HUDEP-2 (cell line): Measurements from ENCODE around the gene AGAP1.

Source experiments
- DNase-seq, 76 experiments: peaks; one replicate each; lab custom pipeline; 2025; ENCODE audit not compliant: unreplicated experiment in 76 of 76; lab: John Stamatoyannopoulos, UW

Gene AGAP1

DNA sequence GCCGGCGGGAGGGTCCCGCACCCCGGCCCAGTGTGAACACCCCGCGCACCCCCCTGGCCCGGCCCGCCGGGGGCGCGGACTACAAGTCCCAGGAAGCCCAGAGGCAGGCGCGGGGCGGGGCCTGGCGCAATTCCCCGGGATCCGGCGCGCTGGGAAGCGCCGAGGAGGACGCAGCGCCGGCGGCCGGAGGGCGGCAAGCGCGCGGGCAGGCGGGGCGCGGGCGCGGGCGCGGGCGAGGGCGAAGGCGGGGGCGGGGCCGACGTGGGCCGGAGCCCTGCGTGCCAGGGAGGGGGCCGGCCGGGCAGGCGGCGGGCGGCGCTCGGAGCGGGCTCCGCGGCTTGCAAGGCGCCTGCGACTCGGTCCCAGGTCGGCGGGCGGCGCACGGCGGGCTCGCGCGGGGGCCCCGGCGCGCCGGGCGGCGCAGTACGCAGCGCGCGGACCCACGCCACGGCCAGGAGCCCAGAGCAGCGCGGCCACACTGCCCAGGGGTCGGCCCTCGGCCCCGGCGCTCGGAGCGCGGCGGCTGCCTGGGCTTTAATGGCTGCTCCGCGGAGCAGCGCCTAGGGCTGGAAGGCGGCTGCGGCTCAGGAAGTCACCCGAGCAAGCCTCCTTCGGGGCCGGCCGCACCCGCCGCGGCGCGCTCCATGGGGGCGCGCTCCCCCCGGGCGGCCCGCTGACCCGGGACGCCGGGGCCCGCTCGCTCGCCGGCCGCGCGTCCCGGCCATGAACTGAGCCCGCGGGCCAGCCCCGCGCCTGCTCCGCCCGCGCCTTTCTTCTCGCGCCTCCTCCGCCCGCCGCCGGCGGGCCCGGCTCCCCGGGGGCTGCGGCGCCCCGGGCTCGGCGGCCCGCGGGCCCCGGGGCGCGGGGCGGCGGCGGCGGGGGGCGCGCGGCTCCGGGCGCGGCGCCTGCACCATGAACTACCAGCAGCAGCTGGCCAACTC lies at the start of gene AGAP1:
AGAP1 (plus strand) TSS at position 269 of the 941 bp plus-strand sequence.
- peak in 70 of 76 experiments; percentile 18 to 85 (median 61) for DNase-seq

DNA sequence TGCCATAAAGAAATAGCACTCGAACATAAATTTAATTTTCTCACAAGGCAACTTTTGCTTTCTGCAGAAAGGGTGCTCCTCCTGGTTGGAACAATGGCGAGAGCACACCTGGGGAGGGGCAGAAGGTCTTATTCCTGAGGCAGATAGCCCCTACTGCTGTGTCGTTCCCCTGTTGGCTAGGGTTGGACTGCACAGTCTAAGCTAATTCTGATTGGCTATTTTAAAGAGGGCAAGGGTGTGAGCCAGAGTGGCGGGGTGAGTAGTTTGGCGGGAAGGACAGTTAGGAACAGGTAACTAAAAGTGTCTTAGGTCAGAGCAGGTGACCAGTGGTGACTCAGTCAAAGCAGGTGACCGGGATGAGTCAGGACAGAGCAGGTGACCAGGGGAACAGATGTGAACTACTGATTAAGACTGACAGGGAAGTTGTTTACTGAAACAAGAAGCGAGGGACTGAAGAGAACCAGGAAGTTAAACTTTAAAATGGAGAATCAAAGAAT lies 49.7 kb upstream of the AGAP1 start:
- peak in 2 of 76 experiments; percentile 22 to 33 for DNase-seq

DNA sequence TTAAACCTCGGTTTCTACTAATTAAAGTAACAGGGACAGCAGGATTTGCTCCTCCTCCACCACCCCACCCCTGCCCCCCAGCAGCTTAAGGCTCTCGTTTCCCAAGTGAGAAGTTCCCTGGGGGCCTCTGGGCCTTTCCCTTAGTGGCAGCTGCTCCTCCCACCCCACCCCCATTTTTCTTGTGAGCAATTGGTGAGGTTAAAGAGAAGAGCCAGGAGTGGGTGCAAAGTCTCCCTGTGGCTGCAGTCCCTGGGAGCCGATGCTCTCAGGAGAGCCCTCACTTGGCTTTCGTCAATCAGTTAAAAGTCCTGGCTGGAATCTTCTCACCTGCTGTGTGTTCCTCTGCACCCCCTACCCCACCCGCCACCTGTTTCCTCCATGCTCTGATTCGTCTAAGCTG lies 48.7 kb upstream of the AGAP1 start:
- DNase-seq, result no peak

DNA sequence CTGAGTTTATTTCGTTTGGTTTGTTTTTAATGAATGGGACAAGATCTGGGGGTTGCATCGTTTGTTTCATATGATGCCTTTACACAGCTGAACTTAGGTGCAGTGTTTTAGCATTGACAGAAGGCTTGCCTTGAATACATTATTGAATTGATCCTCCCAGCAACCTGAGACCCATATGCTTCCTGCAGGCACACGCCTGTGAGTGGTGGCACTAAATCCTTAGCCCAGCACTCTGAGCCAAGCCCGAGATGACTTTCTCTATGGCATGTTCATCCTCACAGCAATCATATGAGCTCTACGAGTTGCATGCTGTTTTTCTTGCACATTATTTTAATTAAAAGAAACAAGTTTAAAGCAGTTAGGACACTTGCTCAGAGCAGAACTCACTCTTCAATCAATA lies 47.8 kb upstream of the AGAP1 start:
- DNase-seq, result no peak

DNA sequence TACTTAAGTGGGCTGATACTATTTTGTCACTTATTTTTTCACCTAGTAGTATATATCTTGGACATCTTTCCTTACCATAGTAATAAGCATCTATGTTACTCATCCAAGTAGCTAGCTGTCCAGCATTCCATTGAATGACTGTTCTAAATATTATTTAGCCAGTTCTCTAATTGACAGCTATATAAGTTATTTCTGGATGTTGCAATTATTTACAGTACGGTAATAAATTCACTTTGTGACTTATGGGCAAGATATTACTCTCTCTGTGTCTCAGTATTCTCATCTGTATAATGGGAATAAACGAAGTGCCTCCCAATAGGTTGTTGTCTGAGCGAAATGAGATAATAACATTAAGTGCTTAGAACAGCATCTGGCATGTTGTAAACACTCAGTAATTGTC lies 46.6 kb upstream of the AGAP1 start:
- DNase-seq, result no peak

DNA sequence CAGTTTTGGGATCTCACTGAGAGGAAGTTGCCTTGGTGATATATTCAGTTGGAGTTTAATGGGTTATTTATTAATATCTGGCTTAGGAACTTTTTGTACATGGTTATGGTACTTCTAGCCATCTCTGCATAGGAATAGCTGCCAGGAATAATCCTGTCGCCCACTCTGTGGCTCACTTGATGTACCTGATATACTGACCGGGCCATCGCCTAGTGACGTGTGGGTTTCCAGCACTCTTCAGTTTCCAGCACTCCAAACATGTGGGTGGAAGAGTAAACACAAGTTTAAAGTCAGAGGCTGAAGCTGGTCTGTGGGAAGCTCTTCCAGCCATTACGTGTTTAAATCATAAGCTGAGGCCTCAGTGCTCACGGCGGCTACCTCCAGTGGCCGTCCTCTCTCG lies 44.3 kb upstream of the AGAP1 start:
- no peak for DNase-seq

DNA sequence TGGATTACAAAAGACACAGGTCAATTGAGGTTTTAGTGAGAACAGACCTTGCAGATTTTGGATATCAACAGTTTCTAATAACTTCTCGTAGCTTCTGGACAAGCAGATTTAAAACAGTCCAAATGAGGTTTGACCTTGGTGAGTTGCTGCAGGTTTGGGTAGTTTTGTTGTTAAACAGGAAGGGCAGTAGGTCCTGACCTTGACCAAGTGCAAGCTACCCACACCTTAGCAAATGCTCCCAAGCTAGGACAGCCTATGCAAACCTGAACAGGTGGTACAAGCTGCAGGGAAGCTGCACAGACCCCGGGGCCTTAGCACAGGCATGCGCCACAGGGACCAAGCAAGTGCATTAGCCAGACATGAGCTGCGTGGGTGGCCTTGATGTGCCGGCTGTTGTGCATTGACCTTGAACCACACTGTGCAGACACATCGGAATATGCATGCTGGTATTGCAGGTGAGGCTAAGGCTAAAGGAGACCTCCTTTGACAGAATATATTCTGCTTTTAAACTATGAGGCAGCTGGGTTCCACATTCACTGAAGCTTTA lies 40.2 kb upstream of the AGAP1 start:
- no peak for DNase-seq

DNA sequence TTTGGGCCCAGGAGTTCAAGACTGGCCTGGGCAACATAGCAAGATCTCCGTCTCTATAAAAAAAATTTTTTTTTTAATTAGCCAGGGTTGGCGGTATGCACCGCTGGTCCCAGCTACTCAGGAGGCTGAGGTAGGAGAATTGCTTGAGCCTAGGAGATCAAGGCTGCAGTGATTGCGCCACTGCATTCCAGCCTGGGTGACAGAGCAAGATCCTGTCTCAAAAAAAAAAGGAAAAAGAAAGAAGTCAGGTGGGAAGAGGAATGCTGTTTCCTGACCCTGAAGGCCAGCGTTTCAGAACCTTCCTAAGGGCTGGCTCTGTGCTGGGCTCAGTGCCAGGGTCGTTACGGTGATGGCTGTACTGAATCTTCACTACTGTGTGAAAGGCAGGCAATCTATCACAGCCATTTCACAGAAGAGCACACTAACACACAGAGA lies 35.0 kb upstream of the AGAP1 start:
- DNase-seq, result peak in 34 of 76 experiments; percentile 3 to 42 (median 18)

DNA sequence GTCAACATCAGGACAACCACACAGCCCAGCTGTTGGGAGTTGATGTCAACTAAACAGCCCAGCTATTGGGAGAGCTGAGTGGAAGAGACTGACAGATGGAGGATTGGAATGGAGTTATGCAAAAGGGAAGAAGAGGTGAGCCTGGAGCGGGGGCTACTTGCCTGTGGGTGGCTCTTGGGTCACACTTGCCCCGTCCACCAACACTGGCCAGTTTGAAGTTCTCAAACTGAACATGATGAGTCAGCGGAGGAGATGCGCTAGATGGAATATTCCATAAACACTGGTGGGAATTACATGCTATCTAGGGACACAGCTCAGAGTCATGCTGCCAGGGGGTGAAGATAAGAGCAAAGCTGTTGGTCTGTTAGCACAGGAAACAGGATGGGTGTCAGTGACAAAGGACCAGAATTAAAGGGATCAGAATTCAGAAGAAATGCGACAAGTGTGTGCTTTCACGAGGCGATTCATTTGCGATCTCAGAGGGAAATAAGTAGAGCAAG lies 33.2 kb upstream of the AGAP1 start:
- DNase-seq, result peak in 72 of 76 experiments; percentile 23 to 89 (median 67)

DNA sequence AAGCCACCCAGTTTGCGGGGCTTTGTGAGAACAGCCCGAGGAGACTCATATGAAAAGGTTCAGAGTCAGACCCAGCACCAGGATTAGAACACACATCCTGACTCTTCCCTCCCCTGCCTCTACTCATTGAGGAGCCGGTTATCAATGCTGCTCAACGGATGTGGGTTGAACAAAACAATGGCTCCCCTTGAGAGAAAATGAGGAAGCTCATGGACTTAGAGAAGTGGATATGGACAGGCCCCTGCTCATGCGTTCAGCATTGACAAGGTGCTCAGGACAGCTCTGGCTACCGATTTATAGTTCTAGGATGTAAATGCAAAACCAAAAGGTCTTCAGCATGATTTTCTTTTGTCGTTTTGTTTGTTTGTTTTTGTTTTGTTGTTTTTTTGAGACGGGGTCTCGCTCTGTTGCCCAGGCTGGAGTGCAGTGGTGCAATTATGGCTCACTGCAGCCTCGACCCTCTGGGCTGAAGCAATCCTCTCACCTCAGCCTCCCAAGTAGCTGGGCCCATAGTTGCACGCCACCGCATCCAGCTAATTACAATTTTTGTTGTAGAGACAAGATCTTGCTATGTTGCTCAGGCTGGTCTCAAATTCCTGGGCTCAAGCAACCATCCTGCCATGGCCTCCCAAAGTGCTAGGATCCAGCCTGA lies 32.0 kb upstream of the AGAP1 start:
- DNase-seq, result no peak

DNA sequence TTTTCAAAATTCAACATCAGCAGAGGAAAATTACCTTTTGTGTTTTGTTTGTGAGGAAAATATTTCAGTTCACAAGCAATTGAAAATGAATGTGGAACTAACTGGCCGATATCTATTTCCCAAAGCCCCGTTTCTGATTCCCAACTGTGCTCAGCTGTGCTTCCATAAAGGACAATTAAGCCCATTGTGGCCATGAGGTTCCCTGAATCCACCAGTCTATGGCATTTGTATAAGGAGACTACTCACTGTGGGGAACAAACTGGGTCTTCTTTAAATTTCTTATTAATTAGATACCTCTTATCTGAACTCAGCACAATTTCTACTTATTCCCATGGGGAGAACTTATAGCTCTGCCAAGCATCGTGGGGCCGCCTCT lies 31.4 kb upstream of the AGAP1 start:
- no peak for DNase-seq

DNA sequence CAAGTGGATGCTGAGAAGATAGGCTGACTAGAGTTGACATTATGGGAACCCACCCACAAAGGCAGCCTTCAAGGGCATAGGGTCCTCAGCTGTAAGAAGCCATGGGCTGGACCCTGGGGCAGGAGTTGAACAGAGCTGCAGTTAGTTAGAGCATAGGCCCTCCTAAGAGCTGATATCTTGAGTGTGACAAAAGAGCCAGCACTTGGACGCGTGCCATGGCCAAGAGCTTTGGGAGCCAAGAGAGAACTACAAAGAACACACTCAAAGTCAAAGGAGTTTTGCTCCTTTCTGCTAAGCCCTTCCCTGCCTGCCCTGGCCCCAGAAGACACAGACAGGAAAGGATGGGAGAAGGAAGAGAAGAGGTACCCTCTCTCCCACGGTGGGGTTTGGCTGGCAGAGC lies 29.9 kb upstream of the AGAP1 start:
- DNase-seq, result peak in 58 of 76 experiments; percentile 2 to 64 (median 40)

DNA sequence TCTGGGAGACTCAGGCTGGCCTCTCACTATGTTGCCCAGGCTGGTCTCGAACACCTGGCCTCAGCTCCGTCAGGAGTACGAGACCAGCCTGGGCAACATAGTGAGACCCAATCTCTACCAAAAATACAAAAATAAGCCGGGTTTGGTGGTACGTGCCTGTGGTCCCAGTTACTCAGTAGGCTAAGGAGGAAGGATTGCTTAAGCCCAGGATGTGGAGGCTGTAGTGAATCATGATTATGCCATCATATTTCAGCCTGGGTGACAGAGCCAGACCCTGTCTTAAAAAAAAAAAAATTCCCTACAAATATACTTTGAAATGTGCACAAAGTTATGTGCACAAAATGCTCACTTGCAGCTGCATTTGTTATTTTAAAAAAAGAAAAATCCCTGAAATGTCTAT lies 26.3 kb upstream of the AGAP1 start:
- no peak for DNase-seq

DNA sequence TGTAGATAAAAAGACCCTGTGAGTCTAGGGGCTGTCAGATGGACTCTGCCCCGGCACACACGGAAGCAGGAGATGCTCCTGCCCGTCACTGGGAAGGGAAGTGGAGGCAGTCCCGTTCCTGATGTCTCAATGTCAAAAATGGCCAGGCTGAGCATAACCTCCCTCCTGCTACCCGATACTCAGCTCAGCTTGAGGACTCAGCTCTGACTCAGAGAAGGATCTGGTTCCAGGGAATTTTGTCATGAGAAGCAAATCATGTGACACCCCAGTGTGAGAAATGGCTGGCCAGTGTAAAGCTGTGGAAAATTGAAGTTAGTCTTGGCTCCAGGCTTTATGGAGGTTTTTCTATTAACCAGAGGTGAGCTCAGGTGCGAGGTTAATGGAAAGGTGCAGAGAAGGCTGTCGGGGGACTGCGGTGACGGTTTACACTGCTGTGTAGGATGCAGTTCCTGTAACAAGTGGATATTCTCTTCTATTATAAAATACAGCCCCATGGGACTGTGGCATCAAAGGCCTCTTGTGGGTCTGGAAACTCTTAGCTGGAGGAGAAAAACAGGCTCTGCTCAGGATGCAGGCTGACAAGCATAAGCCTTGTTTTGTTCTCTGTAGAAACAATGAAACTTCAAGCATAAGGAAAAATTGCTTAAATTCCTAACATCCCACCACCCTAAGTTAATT lies 24.7 kb upstream of the AGAP1 start:
- no peak for DNase-seq

DNA sequence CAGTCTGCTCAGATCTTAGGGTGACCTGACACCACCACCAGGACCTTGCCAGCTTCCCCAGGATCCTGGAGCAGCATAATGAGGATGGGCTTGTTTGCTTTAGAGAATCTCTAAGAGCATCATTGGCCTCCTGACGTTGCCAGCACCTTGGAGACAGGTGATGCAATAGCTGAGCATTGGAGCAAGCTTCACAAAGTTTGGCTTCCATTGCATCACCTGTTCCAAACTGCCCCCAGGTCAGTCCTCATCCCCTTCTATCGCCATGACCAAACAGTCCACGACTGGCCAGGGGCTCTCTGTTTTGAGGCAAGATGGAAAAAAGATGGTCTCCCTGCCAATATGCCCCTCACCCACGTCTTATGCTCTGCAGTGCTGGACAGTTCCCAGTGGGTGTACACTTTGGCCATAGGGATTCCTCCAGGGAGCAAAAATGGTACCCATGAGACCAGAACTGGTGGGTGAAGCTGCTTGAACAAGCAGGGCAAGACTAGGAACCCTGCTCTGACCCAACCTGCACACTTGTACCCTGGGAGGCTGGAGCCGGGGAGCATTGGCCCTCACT lies 22.6 kb upstream of the AGAP1 start:
- no peak for DNase-seq

DNA sequence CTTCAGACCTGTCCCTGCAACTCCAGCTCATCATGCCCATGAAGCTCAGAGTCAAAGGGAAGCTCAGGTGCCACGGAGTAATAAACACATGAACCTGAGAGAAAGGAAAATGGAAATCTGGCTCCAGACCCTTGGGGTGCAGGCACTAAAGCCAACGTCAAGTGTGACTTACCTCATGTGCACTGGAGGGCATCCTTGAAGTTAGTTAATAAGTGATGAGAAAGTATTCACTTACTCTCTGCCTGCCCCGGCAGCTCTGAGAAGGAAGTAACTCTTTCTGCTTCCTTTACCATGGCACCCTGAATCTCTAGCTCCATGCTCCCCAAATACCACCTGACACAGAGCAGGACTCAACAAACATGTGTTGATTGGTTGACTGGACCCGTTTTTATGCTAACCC lies 21.4 kb upstream of the AGAP1 start:
- no peak for DNase-seq

DNA sequence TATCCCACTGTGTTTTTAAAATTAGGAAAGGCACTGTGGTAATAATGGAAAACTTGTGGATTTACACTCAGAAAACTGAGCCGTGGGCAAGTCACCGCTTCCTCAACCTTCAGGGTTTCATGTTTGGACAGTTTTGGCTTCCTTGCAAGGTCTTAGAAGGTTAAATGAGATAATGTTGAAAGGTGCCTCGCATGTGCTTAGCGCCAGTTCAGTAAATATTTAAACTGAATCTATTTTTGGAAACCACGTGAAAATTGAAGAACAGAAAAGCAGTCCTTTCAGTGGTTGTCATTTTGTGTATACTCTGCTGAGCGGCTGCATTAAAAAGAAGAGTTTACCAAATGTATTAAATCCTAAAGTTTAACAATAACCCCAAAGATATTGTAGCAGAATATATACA lies 15.2 kb upstream of the AGAP1 start:
- no peak for DNase-seq

DNA sequence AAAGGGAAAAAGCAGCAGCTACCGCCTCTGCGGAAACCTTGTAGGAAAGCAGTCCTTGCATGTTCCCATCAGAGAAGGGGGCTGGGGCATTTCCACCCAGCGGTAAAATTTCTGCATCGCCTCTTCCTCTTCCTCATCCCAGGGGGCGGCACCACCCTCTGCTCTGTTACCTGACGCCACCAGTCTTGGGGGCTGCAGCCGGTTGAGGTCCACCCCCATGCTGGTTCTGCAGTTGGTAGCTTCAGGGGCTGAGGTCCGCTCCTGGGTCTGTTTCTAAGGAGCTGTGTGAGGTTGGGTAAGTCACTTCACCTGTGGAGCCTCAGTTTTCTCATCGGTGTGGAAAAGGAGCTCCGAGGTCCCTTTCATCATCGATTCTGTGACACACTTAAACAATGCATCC lies 14.2 kb upstream of the AGAP1 start:
- DNase-seq, result no peak

DNA sequence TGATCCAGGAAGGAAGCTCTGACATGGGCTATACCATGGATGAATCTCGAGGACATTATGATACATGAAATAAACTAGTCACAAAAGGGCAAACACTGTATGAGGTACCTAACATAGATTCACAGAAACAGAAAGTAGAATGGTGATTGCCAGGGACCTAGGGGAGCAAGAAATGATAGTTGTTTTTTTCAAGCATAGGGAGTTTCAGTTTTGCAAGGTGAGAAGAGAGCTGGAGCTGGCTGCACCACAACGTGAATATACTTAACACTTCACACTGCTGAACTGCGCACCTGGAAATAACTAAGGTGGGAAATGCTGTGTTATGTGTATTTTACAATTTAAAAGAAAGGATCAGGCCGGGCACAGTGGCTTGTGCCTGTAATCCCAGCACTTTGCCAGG lies 13.2 kb upstream of the AGAP1 start:
- DNase-seq, result no peak

DNA sequence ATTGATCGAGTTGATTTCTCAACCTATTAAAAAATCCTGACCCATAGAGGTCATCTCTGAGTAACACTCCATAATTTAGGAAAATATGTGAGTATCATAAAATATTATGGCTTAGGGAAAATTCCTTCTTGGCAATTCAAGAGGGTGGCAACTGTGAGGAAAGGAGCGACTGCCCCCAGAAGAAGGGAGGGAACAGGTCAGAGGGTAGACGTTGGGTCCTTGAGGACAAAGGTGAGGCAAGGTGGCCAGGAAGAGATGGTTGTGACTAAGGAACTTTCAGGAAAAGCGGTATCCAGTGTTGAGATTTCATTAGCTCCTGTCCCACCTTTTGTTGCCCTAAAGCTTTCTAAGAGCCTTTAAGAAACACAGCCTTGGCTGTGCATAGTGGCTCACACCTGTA lies 10.5 kb upstream of the AGAP1 start:
- no peak for DNase-seq
